Tibial artery (tissue), 4 donors: Measurements from ENCODE around the gene RB1.
A peak's percentile ranks its signal among the peaks of the same experiment; 100 is the strongest.

Experiments used
- DNase-seq, 2 donors: peaks; one replicate each; pipeline ENCODE4 v3.0.0-alpha.2; 2019
- H3K27ac ChIP-seq, 2 donors: fragments of 200-600 bp; sonication (generic) in 1 of 2; 1 replicate in 1 of 2; 2 replicates in 1 of 2; pipeline ENCODE4 v1.5.1; 2018 to 2019; ENCODE audit warnings: mild to moderate bottlenecking in 1 of 2
- H3K27me3 ChIP-seq, 2 donors: fragments of 200-600 bp; sonication (generic) in 1 of 2; one replicate each; pipeline versions ENCODE4 v1.5.1 to v1.6.0; 2016 to 2019
- H3K36me3 ChIP-seq, 3 donors: fragments of 200-600 bp; sonication (generic) in 2 of 3; one replicate each; pipeline ENCODE4 v1.5.1; 2016 to 2019; ENCODE audit warnings: mild to moderate bottlenecking in 2 of 3
- H3K4me1 ChIP-seq, 4 donors: fragments of 200-600 bp; sonication (generic) in 2 of 4; 1 replicate in 3 of 4; 2 replicates in 1 of 4; pipeline ENCODE4 v1.5.1; 2016 to 2019
- H3K4me3 ChIP-seq, 2 donors: fragments of 200-600 bp; sonication (generic) in 1 of 2; 1 replicate in 1 of 2; 2 replicates in 1 of 2; pipeline ENCODE4 v1.5.1; 2018 to 2019; ENCODE audit warnings: mild to moderate bottlenecking in 2 of 2
- H3K9me3 ChIP-seq, 3 donors: fragments of 200-600 bp; sonication (generic) in 1 of 3; one replicate each; pipeline ENCODE4 v1.5.1; 2016 to 2019
- CTCF ChIP-seq, 2 experiments: fragments of 200-600 bp in 1 of 2; fragments of 450-650 bp in 1 of 2; IDR thresholded peaks; one replicate each; pipeline ENCODE4 v1.5.1; 2017 to 2019; ENCODE audit warnings: antibody characterized with exemption in 2 of 2, mild to moderate bottlenecking in 1 of 2, moderate library complexity in 1 of 2
- intact Hi-C: fragments of 100-400 bp; cut with DNase I; formaldehyde crosslinking; loops from one replicate; pipeline ENCODE4 v1.15.0; 2023; ENCODE audit warnings: low total_unique reads

The RB1 gene

DNA sequence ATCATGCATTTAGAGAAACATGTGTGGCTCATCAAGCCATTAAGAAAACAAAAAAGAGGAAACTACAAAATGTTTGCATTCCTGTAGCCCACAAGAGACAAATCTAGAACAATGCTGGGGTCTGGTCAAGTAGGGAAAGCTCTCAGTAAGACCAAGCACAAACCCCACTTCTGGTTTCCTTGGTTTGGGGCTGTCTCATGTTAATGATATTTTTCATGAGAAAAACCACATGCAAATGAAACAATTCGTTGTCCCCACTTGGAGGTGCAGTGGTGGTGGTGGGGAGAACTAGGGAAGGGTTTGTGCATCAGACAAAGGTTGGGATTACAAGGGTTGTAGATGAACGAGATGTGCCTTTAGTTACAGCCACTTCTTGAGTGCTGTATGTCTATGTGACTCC, 7.0 kb upstream of the RB1 start:
- no peaks in the 10 kb centered on the region for H3K27me3 ChIP-seq
- H3K36me3 ChIP-seq: no peaks in the 10 kb centered on the region
- no peaks in the 10 kb centered on the region for H3K4me1 ChIP-seq
- no peaks in the 10 kb centered on the region for H3K9me3 ChIP-seq
- intact Hi-C loops: no loop called here
- H3K4me3 ChIP-seq: no peak overlapping the region
- TF ChIP-seq CTCF (IDR thresholded peaks at IDR 0.05): no peak
- DNase-seq: no peak
- H3K27ac ChIP-seq: no peak overlapping the region

DNA sequence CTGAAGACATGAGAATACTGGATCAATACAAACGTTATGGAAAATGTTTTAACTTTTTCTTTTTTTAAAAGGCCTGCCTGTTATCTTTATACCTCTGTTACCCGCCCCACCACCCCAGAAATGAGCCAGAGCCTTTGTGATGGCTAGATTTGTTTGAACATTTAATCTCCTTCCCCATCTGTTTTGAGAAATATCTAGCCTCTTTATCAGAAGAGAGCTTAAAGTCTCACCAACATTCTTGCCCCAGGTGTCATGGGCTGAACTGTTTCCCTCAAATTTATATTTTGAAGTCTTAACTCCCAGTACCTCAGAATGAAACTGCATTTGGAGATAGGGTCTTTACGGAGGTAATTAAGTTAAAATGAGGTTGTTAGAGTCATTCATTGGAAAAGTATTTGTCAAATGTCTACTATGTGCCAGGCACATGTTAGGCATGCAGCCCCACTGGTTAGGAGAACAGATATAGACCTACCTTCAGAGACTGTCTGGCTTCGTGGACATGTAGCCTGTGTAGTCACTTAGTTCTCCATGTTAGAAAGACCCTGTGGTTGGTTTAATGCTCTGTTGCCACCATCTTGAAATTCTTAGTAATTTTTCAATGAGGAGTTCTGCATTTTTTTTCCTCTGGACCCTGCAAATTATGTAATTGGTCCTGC, 6.3 kb upstream of the RB1 start:
- intact Hi-C loops: no loop called here
- no peak for DNase-seq
- H3K27me3 ChIP-seq: no peaks in the 10 kb centered on the region

GRCh38 chr13:48299591-48299990, 4.0 kb upstream of the RB1 start:
- Histone ChIP-seq H3K9me3 (no peaks in the 10 kb centered on the region), H3K27me3 (no peaks in the 10 kb centered on the region), H3K27ac (no peak overlapping the region), H3K36me3 (no peaks in the 10 kb centered on the region), H3K4me1 (peaks cover 0 to 3% (median 0%) of the 10 kb centered on the region in 4 donors), H3K4me3 (no peak overlapping the region)
- intact Hi-C loops: no loop called here
- no peak for DNase-seq
- no peak for TF ChIP-seq CTCF (IDR thresholded peaks at IDR 0.05)

More for the DNA sequence above, 6.3 kb upstream of the RB1 start:
- Histone ChIP-seq H3K4me3 (no peak overlapping the region), H3K36me3 (no peaks in the 10 kb centered on the region), H3K4me1 (no peaks in the 10 kb centered on the region), H3K27ac (no peak overlapping the region), H3K9me3 (no peaks in the 10 kb centered on the region)
- TF ChIP-seq CTCF (IDR thresholded peaks at IDR 0.05): no peak

GRCh38 chr13:48302871-48303358, 636 bp upstream of the RB1 start:
- no peak for TF ChIP-seq CTCF (IDR thresholded peaks at IDR 0.05)
- no peak for DNase-seq
- no peaks in the 10 kb centered on the region for H3K27me3 ChIP-seq
- no peaks in the 10 kb centered on the region for H3K9me3 ChIP-seq
- H3K36me3 ChIP-seq: peaks cover 0 to 5% (median 1%) of the 10 kb centered on the region in 3 donors
- peak overlapping the region; percentile 94 to 99 for H3K27ac ChIP-seq
- intact Hi-C loops: loop anchor here (5.0 to 10.0 kb wide), 2 partner anchors 68 to 176 kb away; partner anchors contain the start of gene ITM2B
- H3K4me3 ChIP-seq: peak overlapping the region; percentile 85 to 94
- peaks cover 0 to 33% (median 14%) of the 10 kb centered on the region in 4 donors for H3K4me1 ChIP-seq

GRCh38 chr13:48304143-48304876, 759 bp downstream of the RB1 start:
- intact Hi-C loops: loop anchor here (5.0 to 10.0 kb wide), 2 partner anchors 70 to 177 kb away; partner anchors contain the start of gene ITM2B
- DNase-seq: peak; percentile 61 to 68
- H3K4me1 ChIP-seq: peaks cover 0 to 34% (median 14%) of the 10 kb centered on the region in 4 donors
- H3K27me3 ChIP-seq: no peaks in the 10 kb centered on the region
- H3K27ac ChIP-seq: peak overlapping the region; percentile 94 to 99
- peaks cover 5 to 11% (median 5%) of the 10 kb centered on the region in 3 donors for H3K36me3 ChIP-seq
- no peak for TF ChIP-seq CTCF (IDR thresholded peaks at IDR 0.05)
- H3K4me3 ChIP-seq: peak overlapping the region; percentile 85 to 94
- no peaks in the 10 kb centered on the region for H3K9me3 ChIP-seq
